ENCODE results near the gene KCNJ15.

DNA sequence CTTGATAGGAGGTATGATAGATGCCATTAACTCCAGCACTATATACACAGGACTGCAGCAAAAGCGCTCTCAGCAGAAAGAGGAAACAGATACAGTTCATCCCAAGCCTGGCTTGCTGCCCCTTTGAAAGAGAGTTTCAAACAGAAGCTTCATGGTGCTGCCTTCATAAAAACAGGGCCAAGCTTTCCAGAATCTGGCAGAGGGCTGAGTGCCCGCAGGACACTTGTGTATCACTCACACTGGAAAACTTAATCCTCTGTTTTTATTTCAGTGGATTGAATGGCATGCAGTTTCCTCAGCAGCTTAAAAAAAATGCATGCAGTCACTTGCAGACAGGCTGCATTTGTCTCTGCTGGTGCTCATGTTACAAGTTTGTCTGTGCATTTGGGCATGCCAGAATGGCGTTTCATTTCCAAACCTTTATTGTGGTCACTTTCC, 40.4 kb downstream of the KCNJ15 start:
- TF ChIP-seq EZH2phosphoT487 (IDR thresholded peaks at IDR 0.05; ENCODE audit: low read depth) (no peak), CTCF (IDR thresholded peaks at IDR 0.05; ENCODE audit: low read depth, low read length) (no peak)

All from OCI-LY3 (cell line).